Body of pancreas (tissue), 4 donors: ENCODE results near the gene PGA4. TPM values are rescaled to one million over a fixed set of nuclear protein-coding genes. Genes with fewer than 3 reads are reported as not detected.

Source experiments
- ATAC-seq: fragments of 150-250 bp; one replicate; pipeline ENCODE4 v1.9.1; 2016
- DNase-seq, 4 donors: peaks; one replicate each; pipeline ENCODE4 v3.0.0-alpha.2; 2019
- H3K27ac ChIP-seq, 4 donors: fragments of 200-600 bp; sonication (generic); 1 replicate in 3 of 4; 2 replicates in 1 of 4; pipeline versions ENCODE4 v1.5.1 to v1.6.1; 2016 to 2019; ENCODE audit warnings: mild to moderate bottlenecking in 1 of 4, mixed read lengths in 1 of 4, moderate library complexity in 1 of 4
- H3K27me3 ChIP-seq, 2 donors: fragments of 200-600 bp; sonication (generic); one replicate each; pipeline ENCODE4 v1.6.0; 2016; ENCODE audit warnings: mild to moderate bottlenecking in 1 of 2
- H3K36me3 ChIP-seq, 2 donors: fragments of 200-600 bp; sonication (generic); replicated peaks in 1 of 2; 2 replicates each; pipeline ENCODE4 v1.5.1; 2016; ENCODE audit warnings: low read depth in 2 of 2; ENCODE audit not compliant: insufficient read depth in 1 of 2
- H3K4me1 ChIP-seq: fragments of 200-600 bp; sonication (generic); one replicate; pipeline ENCODE4 v1.6.0; 2016
- H3K4me3 ChIP-seq, 2 donors: fragments of 200-600 bp; sonication (generic); 1 replicate in 1 of 2; 2 replicates in 1 of 2; pipeline ENCODE4 v1.5.1; 2016 to 2019
- H3K9me3 ChIP-seq, 3 donors: fragments of 200-600 bp; sonication (generic); 1 replicate in 2 of 3; 2 replicates in 1 of 3; pipeline ENCODE4 v1.5.1; 2016
- CTCF ChIP-seq, 7 experiments: fragments of 450-650 bp in 4 of 7; fragments of 200-600 bp in 3 of 7; sonication (generic) in 3 of 7; IDR thresholded peaks; one replicate each; pipeline ENCODE4 v1.5.1; 2016 to 2019; ENCODE audit warnings: antibody characterized with exemption in 7 of 7
- POLR2A ChIP-seq, 3 donors: fragments of 450-650 bp; IDR thresholded peaks; one replicate each; pipeline ENCODE4 v1.6.1; 2016; ENCODE audit warnings: antibody characterized with exemption in 3 of 3, mild to moderate bottlenecking in 2 of 3
- WGBS, 2 donors: methylation state at CpG; one replicate each; pipeline ENCODE4 v1.1.5; 2017; 5-methylcytosine and 5-hydroxymethylcytosine counted together
- intact Hi-C: fragments of 100-400 bp; cut with DNase I; formaldehyde crosslinking; loops from one replicate; pipeline ENCODE4 v1.15.1; 2023
- total RNA-seq, 2 donors: library from RNA; depleted of rRNA; stranded (reverse); fragments of >200 nt; gene quantifications; one replicate each; pipeline ENCODE4 v1.1.0, GENCODE V29; 2016

Gene PGA4
- total RNA-seq, 2 donors from 2014 or later: 120 TPM; not detected in 1

GRCh38 chr11:61272731-61273130 is 50.6 kb downstream of the PGA4 start:
- Histone ChIP-seq H3K4me1 (no peaks in the 10 kb centered on the region), H3K9me3 (no peaks in the 10 kb centered on the region), H3K36me3 (no peaks in the 10 kb centered on the region), H3K4me3 (no peak overlapping the region), H3K27me3 (no peaks in the 10 kb centered on the region), H3K27ac (no peak overlapping the region)
- 84 to 90% methylated on average over 3 of the region's 3 CpGs for WGBS, 2 donors
- ATAC-seq (no peak), DNase-seq (no peak)
- TF ChIP-seq POLR2A (IDR thresholded peaks at IDR 0.05) (no peak), CTCF (IDR thresholded peaks at IDR 0.05) (no peak)
- intact Hi-C loops: no loop called here

GRCh38 chr11:61273178-61274078 is 51.3 kb downstream of the PGA4 start:
- DNase-seq (no peak), ATAC-seq (no peak)
- no peaks in the 10 kb centered on the region for H3K4me1 ChIP-seq
- WGBS, 2 donors: 70% methylated on average over 13 to 16 of the region's 16 CpGs
- H3K27ac ChIP-seq: no peak overlapping the region
- no peaks in the 10 kb centered on the region for H3K9me3 ChIP-seq
- no peaks in the 10 kb centered on the region for H3K27me3 ChIP-seq
- no peak overlapping the region for H3K4me3 ChIP-seq
- no peaks in the 10 kb centered on the region for H3K36me3 ChIP-seq
- intact Hi-C loops: no loop called here
- TF ChIP-seq CTCF (IDR thresholded peaks at IDR 0.05) (no peak), POLR2A (IDR thresholded peaks at IDR 0.05) (no peak)

GRCh38 chr11:61274084-61274483 is 51.9 kb downstream of the PGA4 start:
- Histone ChIP-seq H3K27me3 (no peaks in the 10 kb centered on the region), H3K36me3 (no peaks in the 10 kb centered on the region), H3K9me3 (no peaks in the 10 kb centered on the region), H3K4me1 (no peaks in the 10 kb centered on the region), H3K27ac (no peak overlapping the region), H3K4me3 (no peak overlapping the region)
- no peak for ATAC-seq
- intact Hi-C loops: no loop called here
- 77 to 79% methylated on average over 2 to 4 of the region's 4 CpGs for WGBS, 2 donors
- DNase-seq: no peak
- no peak for TF ChIP-seq CTCF (IDR thresholded peaks at IDR 0.05)
- TF ChIP-seq POLR2A (IDR thresholded peaks at IDR 0.05): no peak

GRCh38 chr11:61275191-61275590 is 53.0 kb downstream of the PGA4 start:
- no peak for TF ChIP-seq CTCF (IDR thresholded peaks at IDR 0.05)
- no peak for TF ChIP-seq POLR2A (IDR thresholded peaks at IDR 0.05)
- Histone ChIP-seq H3K9me3 (no peaks in the 10 kb centered on the region), H3K27ac (no peak overlapping the region), H3K4me3 (no peak overlapping the region), H3K27me3 (no peaks in the 10 kb centered on the region), H3K36me3 (no peaks in the 10 kb centered on the region), H3K4me1 (no peaks in the 10 kb centered on the region)
- WGBS, 2 donors: 69 to 84% methylated on average over 4 of the region's 4 CpGs
- ATAC-seq (no peak), DNase-seq (no peak)
- intact Hi-C loops: no loop called here
